ENCODE data around the gene GPATCH2.
"Not testable (repeated sequence)": the region's sequence is repeated elsewhere in the genome, so short reads cannot be mapped to it uniquely, and the experiment has no call there.

GPATCH2 gene

DNA sequence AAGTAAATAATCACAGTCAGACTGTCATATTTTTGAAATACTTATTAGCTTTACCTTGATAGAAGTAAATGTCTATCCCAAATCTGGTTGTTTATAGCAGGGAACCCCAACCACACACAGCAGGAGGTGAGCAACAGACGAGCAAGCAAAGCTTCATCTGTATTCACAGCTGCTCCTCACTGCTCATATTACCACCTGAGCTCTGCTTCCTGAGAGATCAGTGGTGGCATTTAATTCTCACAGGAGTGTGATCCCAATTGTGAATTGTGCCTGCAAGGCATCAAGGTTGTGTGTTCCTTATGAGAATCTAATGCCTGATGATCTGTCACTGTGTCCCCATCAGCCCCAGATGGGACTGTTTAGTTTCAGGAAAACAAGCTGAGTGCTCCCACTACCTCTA lies 104.3 kb downstream of the GPATCH2 start:
- no peak for DNase-seq (ENCODE audit: low read depth in 1 of 2, low spot score in 1 of 2)

GRCh38 chr1:217525773-217526490 lies 105.0 kb downstream of the GPATCH2 start:
- DNase-seq (ENCODE audit: low read depth in 1 of 2, low spot score in 1 of 2), result no peak

DNA sequence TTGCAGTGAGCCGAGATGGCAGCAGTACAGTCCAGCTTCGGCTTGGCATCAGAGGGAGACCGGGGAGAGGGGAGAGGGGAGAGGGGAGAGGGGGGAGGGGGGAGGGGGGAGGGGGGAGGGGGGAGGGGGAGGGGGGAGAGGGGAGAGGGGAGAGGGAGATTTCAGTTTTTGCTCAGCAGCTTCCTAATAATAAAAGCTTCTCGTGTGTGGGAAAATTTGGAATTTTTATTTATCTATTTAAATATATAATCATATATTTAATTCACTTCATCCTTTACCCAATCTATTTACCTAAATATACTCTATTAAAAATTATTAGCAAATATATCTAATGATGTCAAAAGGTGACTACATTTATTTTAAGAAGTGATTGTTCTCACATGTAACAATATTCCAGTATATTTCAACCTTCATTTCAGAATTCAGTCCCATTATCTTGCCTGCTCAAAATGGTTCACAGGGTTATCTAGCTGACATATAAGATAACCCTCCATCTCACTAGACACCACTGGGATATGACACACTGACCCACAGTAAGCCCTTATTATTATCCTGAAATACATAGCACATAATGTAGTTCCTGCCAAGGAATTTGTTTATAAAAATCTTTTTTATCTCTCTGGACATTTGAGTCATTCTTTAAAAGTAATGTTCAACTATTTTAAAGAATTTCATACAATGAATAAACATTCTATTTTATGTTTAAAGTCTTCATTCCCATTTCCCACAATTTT lies 105.9 kb downstream of the GPATCH2 start:
- no peak for DNase-seq (ENCODE audit: low read depth in 1 of 2, low spot score in 1 of 2)

DNA sequence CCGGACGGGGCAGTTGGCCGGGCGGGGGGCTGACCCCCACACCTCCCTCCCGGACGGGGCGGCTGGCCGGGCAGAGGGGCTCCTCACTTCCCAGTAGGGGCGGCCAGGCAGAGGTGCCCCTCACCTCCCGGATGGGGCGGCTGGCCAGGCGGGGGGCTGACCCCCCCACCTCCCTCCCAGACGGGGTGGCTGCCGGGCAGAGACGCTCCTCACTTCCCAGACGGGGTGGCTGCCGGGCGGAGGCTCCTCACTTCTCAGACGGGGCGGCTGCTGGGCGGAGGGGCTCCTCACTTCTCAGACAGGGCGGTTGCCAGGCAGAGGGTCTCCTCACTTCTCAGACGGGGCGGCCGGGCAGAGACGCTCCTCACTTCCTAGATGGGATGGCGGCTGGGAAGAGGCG lies 107.0 kb downstream of the GPATCH2 start:
- not testable (repeated sequence) for DNase-seq (ENCODE audit: low read depth in 1 of 2, low spot score in 1 of 2)

GRCh38 chr1:217522277-217522676 lies 108.6 kb downstream of the GPATCH2 start:
- no peak for DNase-seq (ENCODE audit: low read depth in 1 of 2, low spot score in 1 of 2)

DNA sequence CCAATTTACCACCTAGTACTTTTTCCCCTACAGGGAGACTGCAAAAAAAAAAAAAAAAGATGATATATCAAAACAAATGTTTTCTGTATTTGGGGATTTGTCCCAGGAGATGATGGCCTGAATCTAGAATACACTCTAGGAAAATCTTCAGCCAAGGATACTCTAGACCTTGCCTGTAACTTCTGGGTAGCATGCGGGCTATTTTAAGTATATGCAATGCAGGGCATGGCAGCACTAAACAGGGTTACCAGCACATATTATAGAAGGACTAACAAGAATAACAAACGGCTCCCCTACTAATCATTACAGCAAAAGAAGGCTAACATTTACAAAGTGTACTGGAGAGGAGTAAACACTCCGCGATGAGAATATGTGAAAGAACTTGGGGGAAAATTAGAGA lies 109.6 kb downstream of the GPATCH2 start:
- no peak for DNase-seq (ENCODE audit: low read depth in 1 of 2, low spot score in 1 of 2)

DNA sequence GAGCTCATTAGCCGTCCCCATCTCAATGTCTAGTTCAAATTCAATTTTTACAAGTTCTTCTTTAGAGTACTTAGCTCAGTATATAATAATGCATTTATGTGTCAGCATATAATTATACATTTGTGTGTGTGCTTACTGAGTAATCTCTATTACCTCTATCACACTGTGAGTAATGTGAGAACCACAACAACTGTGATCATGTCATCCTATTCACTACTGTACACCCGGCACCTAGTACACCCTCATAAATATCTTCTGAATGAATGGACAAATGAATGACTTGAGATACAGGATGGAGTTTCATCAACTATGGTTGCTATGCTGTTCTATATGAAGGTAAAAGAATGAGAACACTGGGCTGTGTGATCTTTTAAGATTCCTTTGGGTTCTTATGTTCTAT lies 124.0 kb downstream of the GPATCH2 start:
- DNase-seq (ENCODE audit: low read depth in 1 of 2, low spot score in 1 of 2), result no peak

- no peak for DNase-seq (ENCODE audit: low read depth in 1 of 2, low spot score in 1 of 2)
Observed at GRCh38 chr1:217498209-217498608, 132.7 kb downstream of the GPATCH2 start.

GRCh38 chr1:217495249-217495648 lies 135.6 kb downstream of the GPATCH2 start:
- no peak for DNase-seq (ENCODE audit: low read depth in 1 of 2, low spot score in 1 of 2)

- no peak for DNase-seq (ENCODE audit: low read depth in 1 of 2, low spot score in 1 of 2)
Observed at GRCh38 chr1:217494767-217495166, 136.1 kb downstream of the GPATCH2 start.

DNA sequence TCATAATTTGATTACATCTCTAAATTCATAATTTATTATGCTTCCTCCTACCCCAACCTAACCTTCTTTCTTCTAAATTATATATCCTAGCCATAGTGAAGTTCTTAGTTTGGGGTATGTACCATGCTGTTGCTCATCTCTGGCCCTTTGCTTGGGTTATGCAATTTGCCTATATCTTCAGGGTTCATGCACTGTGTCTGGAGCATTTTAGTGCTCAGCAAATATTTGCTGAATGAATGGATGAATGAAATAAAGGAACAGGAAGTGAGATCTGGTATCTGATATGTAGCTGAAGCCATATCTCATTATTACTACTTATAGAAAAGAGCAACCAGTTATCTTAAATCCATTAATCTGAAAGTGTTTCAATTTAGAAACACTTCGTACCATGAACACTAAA lies 137.6 kb downstream of the GPATCH2 start:
- no peak for DNase-seq (ENCODE audit: low read depth in 1 of 2, low spot score in 1 of 2)

GRCh38 chr1:217484871-217485270 lies 146.0 kb downstream of the GPATCH2 start:
- DNase-seq (ENCODE audit: low read depth in 1 of 2, low spot score in 1 of 2), result no peak

DNA sequence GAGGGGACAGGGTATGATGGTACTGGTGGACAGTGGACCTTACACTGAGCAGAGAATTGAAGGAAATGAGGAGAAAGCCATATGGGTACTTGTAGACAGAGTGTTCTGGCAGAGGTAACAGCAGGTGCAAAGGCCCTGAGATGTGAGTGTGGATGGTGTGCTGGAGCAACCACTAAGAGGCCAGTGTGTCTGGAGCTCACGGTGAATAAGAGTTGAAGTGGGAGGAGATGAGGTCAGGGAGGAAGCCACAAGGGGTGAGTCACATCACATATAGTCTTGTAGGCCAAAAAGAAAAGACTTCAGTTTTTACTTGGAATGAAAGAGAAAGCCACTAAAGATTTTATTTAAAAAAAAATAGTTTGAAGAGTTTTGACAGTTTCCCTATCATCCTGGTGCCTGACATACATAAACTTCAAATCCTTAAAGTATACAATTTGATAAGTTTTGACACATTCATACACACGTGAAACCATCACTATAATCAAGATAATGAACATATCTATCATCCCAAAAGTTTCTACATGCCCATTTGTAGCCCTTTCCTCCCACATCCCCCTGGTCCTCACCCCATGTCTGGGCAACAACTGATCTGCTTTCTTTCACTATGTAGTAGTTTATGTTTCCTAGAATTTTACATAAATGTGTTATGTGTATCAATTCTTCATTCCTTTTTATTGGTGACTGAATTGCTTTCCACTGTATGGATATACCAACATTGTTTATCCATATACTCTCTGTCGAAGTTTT lies 148.4 kb downstream of the GPATCH2 start:
- no peak for DNase-seq (ENCODE audit: low read depth in 1 of 2, low spot score in 1 of 2)

- no peak for DNase-seq (ENCODE audit: low read depth in 1 of 2, low spot score in 1 of 2)
Observed at GRCh38 chr1:217478450-217478849, 152.4 kb downstream of the GPATCH2 start.

DNA sequence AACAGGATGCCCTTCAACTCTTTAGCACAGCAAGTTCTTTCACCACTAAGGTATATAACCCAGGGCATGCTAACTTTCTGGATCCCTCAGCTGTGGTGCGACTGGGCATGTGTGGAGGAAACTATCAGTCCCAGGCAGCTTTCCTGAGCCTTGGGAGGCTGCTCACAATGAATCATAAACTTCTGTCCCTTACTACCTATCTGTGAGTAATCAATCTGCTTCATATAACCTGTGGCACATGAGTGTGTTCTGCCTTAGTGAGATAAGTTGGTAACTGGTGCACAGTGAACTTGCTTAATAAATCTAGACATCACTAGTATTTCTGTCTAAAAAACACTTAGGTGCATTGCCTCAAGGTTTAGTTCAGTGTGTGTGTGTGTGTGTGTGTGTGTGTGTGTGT lies 158.0 kb downstream of the GPATCH2 start:
- DNase-seq (ENCODE audit: low read depth in 1 of 2, low spot score in 1 of 2), result no peak

- no peak for DNase-seq (ENCODE audit: low read depth in 1 of 2, low spot score in 1 of 2)
Observed at GRCh38 chr1:217471403-217471802, 159.5 kb downstream of the GPATCH2 start.

GRCh38 chr1:217469983-217470382 lies 160.9 kb downstream of the GPATCH2 start:
- DNase-seq (ENCODE audit: low read depth in 1 of 2, low spot score in 1 of 2), result no peak

DNA sequence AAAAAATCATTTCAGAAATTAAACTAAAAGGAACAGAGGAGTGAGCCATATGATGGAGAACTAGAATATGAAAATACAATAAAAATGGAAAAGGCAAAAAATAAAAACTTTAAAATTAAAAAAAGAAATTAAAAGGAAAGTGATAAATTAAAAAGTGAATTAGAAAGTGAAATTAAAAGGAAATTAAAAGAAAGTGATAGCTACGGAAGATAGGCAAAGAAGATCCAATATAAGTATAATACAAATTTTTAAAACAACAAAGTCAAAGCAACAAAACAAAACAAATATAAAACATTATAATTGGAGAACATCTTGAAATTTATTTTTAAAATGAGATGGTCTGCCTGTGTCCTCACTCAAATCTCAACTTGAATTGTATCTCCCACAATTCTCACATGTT lies 165.8 kb downstream of the GPATCH2 start:
- no peak for DNase-seq (ENCODE audit: low read depth in 1 of 2, low spot score in 1 of 2)

DNA sequence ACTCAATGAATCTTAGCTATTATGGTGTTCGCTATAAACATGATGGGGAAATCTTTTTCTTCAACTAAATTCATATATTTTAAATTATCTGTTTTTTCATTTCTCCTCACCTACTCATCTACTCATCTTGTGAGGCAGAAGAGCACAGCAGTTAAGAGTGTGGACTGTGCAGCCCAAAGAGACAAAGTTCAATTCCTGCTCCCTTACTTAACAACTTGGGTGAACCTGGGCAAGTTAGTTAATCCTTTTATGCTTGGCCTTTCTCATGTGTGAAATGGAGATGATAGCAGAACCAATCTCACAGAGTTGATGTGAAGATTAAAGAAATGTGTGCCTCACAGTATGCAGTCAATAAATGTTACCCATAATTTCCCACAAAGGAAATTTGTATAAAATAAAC lies 168.2 kb downstream of the GPATCH2 start:
- DNase-seq (ENCODE audit: low read depth in 1 of 2, low spot score in 1 of 2), result no peak

DNA sequence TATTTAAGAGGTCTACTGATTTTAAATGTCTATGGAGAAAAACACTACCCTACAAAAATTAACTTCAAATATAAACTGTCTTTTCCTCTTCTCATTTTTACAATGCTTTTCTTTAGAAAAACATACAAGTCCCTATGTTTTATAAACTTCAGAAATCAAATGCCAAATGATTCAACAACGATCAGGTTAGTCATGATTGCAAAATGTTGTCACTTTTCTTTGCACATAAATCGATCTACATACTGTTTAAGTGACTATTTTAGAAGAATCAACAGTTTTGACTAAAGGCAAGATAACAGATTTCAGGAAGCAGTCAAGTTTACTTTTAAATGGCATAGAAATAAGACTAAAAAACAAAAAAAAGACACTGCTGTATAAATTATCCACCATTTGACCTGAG lies 168.7 kb downstream of the GPATCH2 start:
- DNase-seq (ENCODE audit: low read depth in 1 of 2, low spot score in 1 of 2), result no peak

DNA sequence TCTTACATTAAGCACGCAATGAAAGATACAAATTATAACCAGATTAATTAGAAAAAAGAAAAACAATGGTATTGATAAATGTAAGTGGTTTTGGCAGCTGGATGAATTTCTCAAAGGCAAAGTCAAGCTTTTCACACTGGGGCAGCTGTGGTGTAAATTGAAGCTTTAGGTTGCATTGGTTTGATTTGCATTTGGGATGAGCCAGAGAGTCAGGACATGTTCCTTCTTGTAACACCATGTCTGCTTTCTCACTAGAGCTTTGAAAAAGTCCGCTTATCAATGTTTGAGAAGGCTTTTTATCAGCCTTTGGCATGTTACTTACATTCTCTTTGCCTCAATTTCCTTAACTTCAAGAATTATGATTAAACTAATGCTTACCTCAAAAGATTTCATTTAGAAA lies 173.9 kb downstream of the GPATCH2 start:
- no peak for DNase-seq (ENCODE audit: low read depth in 1 of 2, low spot score in 1 of 2)

DNA sequence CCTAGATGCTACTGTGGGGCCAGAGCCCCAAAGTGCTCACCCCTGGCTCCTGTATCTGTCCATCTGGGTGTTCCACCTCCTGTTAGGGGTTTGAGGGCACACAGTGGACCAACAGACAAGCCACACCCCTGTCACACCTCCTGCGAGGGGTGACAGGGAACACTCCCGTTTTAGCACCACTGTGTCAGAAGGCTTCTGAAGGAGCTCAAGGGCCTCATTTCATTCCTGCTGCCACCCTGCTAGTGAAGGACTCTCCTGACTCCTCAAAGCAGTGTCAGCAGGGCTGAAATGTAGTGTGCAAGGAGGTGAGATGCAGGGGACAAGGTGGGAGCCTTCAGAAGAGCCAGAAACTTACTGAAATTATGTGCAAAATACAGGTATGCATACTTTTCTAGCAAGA lies 174.6 kb downstream of the GPATCH2 start:
- no peak for DNase-seq (ENCODE audit: low read depth in 1 of 2, low spot score in 1 of 2)
